Fibroblast of peridontal ligament (primary cell): ENCODE measurements around the gene FDX2.

ENCODE experiments used
- DNase-seq: peaks from one replicate; pipeline ENCODE4 v3.0.0-alpha.2; 2010; ENCODE audit errors: extremely low read depth

FDX2 gene

DNA sequence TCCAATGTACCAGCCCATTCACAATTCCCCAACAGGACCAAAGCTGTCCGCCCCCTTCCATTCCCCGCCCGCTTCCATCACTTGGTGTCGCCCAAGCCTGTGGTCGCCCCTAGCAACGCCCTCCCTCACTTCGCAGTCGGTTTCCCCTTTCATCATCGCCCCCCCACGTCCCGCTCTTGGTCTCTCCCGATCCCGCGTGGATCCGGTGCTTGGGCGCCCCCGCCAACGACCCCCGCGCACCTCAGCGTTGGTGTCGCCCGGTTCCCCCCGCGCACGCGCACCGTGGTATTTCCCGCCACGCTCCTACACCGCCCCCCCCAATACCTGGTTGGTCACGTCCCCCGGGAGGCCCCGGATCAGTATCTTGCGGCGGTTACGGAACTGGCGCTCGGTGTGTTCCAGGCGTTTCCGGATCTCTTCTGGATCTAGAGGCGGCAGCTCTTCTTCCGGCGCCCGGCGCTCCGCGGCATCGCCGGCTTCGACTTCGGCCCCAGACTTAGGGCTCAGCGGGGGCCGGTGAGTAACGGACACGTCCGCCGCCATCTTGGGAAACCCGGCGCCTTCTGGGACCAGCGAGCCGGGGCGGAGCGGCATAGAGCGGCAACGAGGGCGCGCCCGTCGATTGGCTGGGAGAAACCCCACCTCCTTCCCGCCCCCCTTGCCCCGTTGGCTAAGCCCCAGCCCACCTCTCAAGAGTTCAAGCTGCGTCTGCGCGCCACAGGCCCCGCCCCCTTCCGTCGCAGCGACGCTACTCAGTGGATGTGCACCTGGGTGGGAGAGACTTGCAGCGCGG lies 17.3 kb upstream of the FDX2 start, which contains the start of gene RAVER1:
Gene RAVER1 (minus strand): TSS at position 565 of the 793 bp plus-strand sequence. CDS start 22 bp downstream, at position 543.
- DNase-seq = peak; percentile 94

DNA sequence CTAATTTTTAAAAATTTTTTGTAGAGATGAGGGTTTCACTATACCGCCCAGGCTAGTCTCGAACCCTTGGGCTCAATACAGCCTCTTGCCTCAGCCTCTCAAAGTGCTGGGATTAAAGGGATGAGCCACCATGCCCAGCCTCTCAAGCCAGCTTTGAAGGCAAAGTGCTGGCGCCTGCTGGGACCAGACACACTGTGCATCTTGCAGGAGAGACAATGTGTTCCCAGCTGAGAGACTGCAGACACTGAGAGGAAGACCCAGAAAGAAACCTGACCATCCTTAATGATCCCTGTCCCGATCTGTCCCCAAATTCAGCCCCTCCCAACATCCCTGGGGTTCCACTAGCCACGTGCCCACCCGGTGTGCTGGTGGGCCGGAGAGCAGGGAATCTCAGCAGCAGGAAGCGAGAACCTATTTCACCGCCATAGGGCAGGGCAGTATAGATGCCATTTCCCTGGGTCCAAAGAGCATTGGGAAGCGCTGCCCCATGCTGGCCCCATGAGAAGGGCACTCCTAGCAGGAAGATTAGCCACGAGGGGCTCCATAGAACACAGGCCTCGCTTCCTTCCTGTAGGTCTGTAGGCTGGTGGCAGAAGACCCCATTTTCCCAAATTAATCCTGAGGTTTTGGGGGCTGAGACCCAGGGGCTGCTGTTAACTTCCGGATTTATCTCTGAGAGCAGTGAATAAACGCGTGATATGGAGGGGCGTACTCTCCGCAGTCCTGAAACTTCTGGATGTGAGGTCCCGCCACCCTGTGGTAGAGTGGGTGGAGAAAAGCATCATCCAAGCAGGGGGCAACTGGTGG lies 16.5 kb upstream of the FDX2 start:
- no peak for DNase-seq

DNA sequence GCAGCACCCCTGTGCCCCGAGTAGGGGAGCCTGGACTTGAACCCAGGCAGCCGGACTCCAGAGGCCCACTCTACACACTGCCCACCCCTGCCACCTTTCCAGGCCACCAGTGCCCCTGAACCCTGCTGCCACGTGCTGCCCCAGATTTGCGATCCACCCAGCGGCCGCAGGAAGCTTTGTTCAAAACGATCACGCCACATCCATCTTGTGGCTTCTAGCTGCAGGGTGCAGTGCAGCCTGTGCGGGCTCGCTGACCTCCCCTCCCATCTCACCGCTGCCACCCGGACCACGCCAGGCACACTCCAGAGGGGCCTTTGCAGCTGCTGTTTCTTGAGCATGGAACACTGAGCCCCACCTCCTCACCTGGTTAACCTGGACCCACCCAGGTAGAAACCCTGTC lies 13.7 kb upstream of the FDX2 start:
- DNase-seq = no peak

DNA sequence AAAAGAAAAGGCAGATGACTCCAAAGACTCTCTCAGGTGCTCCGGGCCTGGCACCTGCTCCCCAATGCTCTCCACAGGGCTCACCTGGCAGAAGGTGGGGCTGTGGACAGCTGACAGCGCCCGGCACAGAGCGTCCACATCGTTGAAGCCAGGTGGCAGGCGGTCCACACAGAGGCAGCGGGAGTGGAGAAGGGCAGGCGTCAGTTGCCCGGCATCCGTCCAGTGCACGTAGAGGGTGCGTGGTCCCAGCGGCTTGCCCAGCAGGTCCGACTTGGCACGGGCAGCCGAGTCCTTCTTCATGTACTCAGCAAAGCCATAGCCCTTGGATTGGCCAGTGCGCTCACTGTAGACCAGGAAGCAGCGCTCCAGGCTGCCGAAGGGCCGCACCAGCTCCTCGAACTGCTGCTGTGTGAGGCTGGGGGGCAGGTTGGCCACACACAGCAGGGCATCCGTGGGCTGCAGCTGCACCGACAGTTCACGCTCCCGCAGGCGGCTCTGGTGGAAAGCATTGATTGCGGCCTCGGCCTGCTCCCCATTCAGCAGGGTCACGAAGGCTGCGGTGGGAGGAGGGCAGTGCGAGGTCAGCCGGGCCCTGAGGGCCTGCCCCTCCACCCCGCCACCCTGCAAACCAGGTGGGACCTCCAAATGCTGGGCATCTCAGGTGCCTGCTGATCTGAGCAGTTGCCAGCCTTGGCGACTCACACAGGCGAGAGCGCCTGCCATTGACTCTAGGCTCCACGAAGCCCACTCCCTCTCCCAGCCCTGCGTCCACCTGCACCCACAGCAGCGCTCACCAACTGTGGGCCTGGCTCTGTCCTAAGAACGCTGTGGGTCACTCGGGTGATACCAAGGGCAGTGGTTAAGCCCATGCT lies 13.0 kb upstream of the FDX2 start:
- no peak for DNase-seq

DNA sequence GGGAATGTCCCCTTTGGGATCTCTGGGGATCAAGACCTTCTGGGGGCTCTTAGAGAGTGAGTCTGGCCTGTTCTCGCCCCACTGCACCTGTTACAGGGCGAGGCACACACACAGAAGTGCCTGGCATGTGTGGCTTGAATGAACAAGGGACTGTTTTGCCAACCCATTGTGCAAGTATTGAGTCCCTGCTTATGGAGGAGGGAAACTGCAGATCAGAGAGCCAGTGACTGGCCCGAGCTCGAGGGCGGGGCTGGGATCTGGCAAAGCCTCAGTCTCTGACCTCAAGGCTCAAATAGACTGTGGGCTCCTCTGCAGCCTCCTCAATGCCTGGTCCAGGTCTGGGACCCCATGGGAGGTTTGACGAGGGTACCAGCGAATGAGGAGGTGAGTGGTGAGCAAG lies 12.0 kb upstream of the FDX2 start:
- DNase-seq = no peak

DNA sequence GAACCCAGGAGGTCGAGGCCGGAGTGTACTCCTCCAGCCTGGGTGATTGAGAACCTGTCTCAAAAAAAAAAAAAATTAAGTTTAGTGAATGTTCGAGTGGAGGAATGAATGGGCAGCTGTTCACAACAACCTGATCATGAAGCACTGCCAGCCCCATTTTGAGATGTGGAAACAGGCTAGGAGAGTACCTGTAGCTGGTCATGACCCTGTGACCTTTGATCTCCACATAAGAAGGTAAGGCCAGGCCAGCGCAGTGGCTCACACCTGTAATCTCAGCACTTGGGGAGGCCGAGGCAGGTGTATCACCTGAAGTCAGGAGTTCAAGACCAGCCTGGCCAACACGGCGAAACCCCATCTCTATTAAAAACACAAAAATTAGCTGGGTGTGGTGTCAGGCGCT lies 9.9 kb upstream of the FDX2 start:
- no peak for DNase-seq

DNA sequence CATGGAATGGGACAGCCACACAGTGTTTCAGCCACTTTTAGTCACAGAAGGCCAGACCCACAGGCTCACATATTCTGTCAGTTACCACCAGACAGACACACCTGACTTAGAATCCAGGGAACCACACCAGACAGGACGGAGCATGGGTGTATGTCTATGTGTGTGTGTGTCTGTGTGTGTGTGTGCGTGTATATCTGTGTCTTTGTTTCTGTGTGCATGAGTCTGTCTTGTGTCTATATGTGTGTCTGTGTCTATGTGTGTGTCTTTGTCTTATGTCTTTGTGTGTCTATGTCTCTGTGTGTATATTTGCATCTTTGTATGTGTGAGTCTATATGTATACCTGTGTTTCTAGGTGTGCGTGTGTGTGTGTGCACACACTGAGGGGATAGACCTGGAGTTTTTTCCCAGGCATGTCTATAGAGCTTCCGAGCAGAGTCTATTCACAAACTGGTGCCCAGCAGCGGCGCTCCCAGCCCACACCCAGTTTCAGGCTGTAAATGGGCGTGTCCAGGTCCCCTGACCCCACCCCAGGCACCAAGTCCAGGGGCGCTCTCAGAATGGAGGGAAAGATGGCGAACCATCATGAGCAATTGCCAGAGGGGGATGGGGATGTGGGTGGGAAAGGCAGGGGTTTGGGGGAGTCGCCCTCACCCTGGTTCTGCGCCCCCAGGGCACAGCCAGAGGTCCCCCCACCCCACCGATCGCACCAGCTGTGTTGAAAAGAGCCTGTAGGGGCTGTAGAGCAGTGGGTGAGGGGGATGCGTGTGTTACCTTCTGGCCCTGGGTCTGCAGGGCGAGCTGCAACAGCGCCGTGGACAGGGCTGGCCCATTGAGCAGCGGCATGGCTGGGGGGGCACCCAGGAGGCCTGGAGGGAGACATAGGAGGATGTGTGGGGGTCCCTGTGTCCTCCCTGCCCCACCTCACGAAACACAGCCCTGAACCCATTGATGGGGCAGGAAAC lies 6.3 kb upstream of the FDX2 start:
- DNase-seq = no peak

DNA sequence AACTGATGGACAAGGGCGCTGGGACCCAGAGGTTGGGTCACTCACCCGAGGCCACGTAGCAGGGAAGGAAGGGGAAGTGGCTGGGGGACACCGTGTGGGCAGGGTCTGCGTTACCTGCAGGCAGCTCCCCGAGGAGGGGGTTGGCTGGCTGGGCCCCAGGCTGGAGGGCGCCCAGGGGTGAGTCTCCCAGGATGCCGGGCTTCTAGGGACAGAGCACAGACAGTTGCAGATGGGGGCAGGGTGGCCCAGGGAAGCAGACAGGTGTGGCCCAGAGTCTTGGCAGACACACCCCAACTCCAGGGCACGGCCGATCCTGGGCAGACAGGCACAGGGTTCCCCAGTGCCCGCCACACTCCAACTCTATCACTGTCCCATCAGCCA lies 5.6 kb upstream of the FDX2 start:
- no peak for DNase-seq

DNA sequence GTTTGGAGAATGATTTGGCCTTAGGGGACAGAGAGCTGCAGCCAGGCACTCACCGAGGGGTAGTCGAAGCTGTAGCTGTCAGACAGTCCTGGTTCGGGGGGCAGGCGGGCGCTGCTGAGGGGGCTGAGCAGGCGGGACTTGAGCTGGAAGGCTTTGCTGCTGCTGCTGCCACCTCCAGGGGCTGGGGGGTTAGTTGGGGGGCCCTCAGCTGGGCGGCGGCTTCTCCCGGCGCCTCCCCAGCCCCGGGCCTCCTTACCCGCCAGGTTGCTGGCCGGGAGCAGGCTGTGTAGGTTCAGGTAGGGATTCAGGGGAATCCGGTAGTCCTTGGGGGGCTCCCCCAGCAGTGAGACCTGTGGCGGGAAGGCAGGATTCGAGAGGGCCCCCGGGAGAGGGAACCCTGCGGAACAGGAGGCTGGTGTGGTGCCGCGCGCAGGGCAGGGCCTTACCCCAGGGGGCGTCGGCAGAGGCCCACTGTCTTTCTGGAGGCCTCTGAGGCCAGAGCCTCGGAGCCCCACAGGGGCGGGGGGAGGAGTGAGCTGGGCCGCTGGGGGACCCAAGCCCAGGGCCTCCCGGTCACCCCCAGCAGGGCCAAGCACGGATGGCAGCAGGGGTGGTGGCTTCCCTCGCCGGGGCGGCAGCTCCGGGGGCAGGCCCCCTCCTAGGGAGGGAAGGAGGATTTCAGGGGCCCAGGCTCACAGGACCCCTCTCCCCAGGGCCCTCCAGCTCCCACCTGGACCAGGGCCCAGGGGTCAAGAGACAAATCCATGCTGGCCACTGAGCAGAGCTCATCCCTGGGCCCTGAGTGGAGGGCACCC lies 5.0 kb upstream of the FDX2 start:
- DNase-seq = no peak

DNA sequence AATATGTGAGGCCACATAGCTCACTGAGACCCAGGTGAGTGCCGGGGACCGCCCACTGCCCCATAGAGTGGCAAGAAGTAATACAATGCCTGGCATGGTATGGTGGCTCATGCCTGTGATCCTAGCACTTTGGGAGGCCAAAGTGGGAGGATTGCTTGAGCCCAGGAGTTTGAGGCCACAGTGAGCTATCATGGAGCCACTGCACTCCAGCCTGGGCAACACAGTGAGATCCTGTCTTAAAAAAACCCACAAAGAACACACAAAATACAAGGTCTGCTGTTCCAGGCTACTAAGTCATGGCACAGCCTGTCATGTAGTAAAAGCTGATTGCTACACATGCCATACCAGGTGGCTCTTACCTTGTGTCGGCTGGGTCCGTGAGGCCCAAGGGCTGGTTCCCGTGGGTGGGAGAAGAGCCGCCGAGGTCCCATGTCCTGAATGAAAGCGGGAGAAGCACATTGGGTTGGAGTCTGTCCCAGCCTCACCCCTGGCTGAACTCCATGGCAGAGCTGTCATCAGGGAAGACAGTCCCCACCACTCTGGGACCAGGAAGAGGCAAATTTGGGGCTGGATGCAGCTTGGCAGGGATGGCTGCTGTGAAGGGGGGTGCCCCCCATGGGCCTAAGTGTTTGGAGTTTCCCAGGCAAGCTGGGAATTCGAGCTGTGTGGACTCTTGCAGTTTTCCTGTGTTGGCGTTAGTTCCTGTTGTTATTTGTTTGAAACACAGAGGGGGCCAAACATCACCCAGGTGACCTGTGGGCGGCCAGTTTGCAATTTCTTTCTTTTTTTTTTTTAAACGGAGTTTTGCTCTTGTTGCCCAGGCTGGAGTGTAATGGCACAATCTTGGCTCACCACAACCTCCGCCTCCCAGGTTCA lies 3.2 kb upstream of the FDX2 start:
- no peak for DNase-seq

DNA sequence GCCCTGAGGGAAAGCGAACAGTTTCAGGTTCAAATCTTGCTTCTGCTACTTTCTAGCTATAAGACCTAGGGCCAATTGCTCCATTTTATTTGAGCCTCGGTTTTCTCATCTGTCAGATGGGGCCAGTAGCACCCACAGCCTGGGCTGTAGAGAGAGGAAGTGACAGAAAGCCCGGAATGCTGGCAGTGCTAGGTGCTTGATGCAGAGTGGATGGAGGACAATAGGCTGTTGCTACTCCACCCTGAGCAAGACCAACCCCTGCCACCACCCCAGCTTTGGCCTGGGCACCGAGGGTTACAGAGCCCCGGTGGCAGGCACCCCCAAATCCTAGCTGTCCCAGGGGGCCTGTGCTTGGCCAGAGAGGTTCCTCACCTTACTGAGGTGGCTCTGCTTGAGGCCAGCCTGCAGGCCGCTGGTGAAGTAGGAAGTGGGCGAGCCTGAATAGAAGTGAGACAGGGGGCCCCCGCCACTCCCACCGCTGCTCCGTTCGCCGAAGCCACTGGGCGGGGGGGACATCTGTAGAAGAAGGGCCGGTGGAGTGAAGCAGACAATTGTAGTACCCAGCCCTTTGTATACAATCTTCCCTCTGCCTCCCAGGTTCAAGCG lies 2.1 kb upstream of the FDX2 start:
- DNase-seq = no peak

DNA sequence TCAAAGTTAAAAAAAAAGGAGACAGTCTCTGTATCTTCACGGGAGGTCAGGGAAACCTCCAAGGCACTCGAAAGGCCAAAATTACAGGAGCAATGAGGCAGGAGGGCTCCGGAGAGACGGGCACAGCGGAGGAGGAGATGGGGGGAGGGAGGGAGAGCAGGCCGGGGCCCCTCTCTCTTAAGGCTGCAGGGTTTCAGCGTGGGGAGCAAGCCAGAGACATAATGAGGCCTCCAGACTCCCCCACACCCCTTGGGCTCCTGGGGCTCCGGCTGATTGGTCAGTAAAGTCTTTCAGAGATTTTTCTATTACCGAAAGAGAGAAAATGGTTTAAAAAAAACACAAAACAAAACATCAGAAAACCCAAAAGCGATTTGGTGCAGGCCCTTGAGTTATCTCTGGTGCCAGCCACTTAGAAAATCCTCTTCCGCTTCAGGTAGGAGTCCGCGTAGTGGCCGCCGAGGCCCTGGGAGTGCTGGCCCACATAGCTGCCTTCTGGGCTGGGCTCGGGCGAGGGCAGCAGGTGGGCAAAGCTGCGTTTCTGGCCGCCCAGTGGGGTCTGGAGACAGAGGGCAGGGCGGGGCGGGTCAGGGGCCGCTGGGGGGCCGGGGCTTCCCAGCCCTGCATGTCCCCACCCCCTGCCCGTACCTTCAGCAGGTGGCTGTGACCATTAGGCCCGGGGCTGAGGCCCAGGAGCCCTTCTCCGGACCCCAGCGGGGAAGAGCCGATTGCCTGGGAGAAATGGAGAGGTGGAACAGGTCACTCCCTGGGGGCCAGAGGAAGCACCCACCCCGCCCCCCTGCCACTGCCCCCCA lies 1.4 kb upstream of the FDX2 start:
- DNase-seq = no peak

DNA sequence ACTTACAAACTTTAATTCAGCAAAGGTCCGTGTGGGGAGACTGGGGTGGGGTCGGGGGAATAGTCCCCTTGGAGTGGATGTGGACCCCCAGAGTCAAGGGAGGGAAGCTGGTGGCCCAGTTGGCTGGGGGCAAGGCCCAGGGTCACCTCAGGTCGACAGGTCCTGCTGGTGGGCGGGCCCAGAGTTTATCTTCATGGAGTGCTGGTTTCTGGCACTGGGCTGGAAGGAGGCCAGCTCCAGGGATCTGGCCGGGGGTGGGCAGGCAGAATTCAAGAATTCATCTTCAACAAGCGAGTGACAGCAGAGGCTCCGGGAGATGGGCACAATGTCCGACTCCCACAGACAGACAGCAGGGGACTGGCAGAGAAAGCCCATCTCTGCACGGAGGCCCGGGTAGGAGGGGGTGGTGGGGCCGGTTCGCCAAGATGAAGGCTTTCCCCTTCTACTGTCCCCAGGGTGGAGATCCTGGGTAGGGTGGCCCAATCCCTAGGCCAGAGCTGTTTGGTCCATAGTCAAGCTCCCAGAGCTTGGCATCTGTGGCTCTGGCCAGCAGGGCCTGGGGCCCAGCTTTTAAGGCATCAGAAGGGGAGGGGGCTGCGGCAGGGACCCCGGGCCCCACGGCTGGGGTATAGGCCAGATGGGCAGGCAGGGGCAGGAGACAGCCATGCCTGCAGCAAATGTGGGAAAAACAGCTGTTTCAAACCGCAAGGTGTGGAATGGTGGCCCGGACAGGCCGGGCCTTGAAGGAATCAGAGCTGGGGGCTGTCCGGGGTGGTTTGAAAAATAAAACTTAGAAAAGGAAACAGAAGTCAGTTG lies 622 bp upstream of the FDX2 start:
- DNase-seq = no peak

DNA sequence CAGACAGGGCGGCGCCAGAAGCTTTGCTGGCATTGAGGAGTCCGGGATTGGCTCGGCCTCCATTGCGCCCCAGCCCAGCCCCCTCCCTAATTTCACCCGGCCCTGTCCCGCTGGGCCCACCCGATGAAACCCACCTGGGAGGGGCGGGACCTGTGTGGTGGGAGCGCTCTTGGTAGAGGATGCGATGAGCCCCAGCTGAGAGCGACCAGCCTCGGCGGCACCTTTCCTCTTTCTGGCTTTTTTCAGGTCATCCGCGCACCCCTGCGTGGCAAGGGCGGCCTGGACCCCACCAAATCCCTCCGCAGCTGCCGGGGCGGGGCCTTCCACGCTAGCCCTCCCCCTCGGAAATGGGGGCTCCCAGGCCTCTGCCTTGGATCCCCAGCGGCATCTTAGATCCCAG lies 6.4 kb downstream of the FDX2 start, which contains the start of gene ZGLP1:
Gene ZGLP1 (minus strand): TSS at position 393 of the 400 bp plus-strand sequence.
- DNase-seq = no peak

DNA sequence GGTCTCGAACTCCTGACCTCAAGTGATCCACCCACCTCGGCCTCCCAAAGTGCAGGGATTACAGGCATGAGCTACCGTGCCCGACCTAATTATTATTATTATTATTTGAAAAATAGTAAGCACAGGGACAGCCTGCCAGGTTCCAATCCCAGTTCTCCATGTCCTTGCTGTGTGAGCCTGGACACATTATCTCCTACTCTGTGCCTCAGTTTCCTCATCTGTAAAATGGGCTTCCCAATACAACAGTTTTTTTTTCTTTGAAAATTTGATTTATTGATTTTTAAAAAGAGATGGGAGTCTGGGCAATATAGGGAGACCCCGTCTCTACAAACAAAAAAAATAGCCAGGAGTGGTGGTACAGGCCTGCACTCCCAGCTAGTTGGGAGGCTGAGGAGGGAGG lies 9.5 kb downstream of the FDX2 start:
- DNase-seq = no peak

DNA sequence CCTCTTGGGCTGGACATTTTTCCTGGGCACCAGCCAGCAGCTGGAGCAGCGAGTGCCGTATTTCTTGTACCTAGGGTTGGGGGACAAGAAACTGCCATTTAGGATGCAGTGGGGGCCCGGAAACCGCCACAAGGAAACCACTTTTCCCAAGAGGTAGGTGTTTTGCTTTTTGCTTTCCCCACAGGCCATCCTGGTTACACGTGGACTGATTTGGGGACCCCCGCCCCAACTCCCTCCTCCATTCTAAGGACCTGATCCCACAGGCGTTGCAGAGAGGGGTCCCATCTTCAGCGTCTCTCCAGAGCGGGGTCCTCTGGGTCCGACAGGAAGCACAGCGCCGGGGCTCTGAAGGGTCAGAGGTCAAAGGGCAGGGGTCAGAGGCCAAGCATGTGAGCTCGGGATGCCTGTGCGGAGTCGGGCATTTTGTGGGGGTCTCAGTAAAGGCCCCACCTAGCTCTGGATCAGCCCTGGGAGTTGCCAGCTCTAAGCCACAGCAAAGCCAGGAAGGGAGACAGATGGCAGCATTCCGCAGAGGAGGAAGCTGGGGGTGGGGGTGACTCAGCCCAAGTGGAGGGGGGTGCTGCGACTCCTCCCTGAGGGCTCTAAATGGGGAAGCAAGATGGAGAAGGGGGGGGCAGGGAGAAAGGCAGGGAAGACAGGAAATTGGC lies 10.5 kb downstream of the FDX2 start:
- no peak for DNase-seq
